Measurements from ENCODE around the gene SLC25A21. TPM values are rescaled to one million over a fixed set of nuclear protein-coding genes. Genes with fewer than 3 reads are reported as not detected.

Gene SLC25A21
- total RNA-seq, 1 experiment from 2014 or later, result 2.1 TPM

- Histone ChIP-seq H3K27ac (ENCODE audit: low read length) (no peak overlapping the region), H3K4me3 (ENCODE audit: low read depth in 2 of 2, low read length in 2 of 2) (no peak overlapping the region), H3K4me1 (ENCODE audit: control insufficient read depth, insufficient read depth, low read length) (no peaks in the 10 kb centered on the region), H3K9me3 (ENCODE audit: control insufficient read depth, insufficient read depth, low read depth, low read length) (no peaks in the 10 kb centered on the region), H3K27me3 (ENCODE audit: control insufficient read depth, insufficient read depth, low read length) (no peaks in the 10 kb centered on the region), H3K36me3 (ENCODE audit: control insufficient read depth, insufficient read depth, low read length) (no peaks in the 10 kb centered on the region)
- no peak for DNase-seq (ENCODE audit: low read depth, low spot score)
- no peak for ATAC-seq
- ChIA-PET POLR2A (interaction anchor here (0.6 kb wide), 1 partner anchor 258 kb away, joined by 5 read pairs; no protein-coding TSS in a partner anchor), CTCF (no interaction called here)
- intact Hi-C loops (cut with micrococcal nuclease; ENCODE audit: unreplicated experiment), result no loop called here
- TF ChIP-seq REST (IDR thresholded peaks at IDR 0.05; ENCODE audit: insufficient read depth in 1 of 2, low read depth in 2 of 2, low read length in 1 of 2) (no peak), TCF7L2 (IDR thresholded peaks at IDR 0.05; ENCODE audit: low read depth, low read length) (no peak), POLR2AphosphoS5 (IDR thresholded peaks at IDR 0.05; ENCODE audit: low read depth, low read length) (no peak), CTCF (IDR thresholded peaks at IDR 0.05) (no peak), SIN3A (IDR thresholded peaks at IDR 0.05; ENCODE audit: borderline replicate concordance, insufficient read depth, low read depth, low read length) (no peak)
- in situ Hi-C loops (cut with HindIII; ENCODE audit: low pct_unique_long_range_greater_than_20kb, low sequenced_read_pairs), result no loop called here
- BruUV-seq (replicated peaks), result no TSS peak
Observed at GRCh38 chr14:36905272-36905888, 267.0 kb downstream of the SLC25A21 start.

- TF ChIP-seq SIN3A (IDR thresholded peaks at IDR 0.05; ENCODE audit: borderline replicate concordance, insufficient read depth, low read depth, low read length), result no peak
- no peak for TF ChIP-seq REST (IDR thresholded peaks at IDR 0.05; ENCODE audit: insufficient read depth in 1 of 2, low read depth in 2 of 2, low read length in 1 of 2)
- no peak for TF ChIP-seq POLR2AphosphoS5 (IDR thresholded peaks at IDR 0.05; ENCODE audit: low read depth, low read length)
- TF ChIP-seq TCF7L2 (IDR thresholded peaks at IDR 0.05; ENCODE audit: low read depth, low read length), result no peak
- no peak for TF ChIP-seq CTCF (IDR thresholded peaks at IDR 0.05)
- no peaks in the 10 kb centered on the region for H3K27me3 ChIP-seq (ENCODE audit: control insufficient read depth, insufficient read depth, low read length)
- no TSS peak for BruUV-seq (replicated peaks)
- ChIA-PET CTCF (no interaction called here), POLR2A (no interaction called here)
- intact Hi-C loops (cut with micrococcal nuclease; ENCODE audit: unreplicated experiment) (no loop called here), in situ Hi-C loops (cut with HindIII; ENCODE audit: low pct_unique_long_range_greater_than_20kb, low sequenced_read_pairs) (no loop called here)
- no peaks in the 10 kb centered on the region for H3K36me3 ChIP-seq (ENCODE audit: control insufficient read depth, insufficient read depth, low read length)
- H3K4me3 ChIP-seq (ENCODE audit: low read depth in 2 of 2, low read length in 2 of 2), result no peak overlapping the region
- no peaks in the 10 kb centered on the region for H3K9me3 ChIP-seq (ENCODE audit: control insufficient read depth, insufficient read depth, low read depth, low read length)
- no peak for ATAC-seq
- H3K4me1 ChIP-seq (ENCODE audit: control insufficient read depth, insufficient read depth, low read length), result no peaks in the 10 kb centered on the region
- no peak overlapping the region for H3K27ac ChIP-seq (ENCODE audit: low read length)
- DNase-seq (ENCODE audit: low read depth, low spot score), result no peak
Observed at GRCh38 chr14:36901861-36902260, 270.5 kb downstream of the SLC25A21 start.
